Posterior cingulate gyrus (tissue), 11 donors: ENCODE data around the gene GTF3C1.
"Not testable (repeated sequence)": the region's sequence is repeated elsewhere in the genome, so short reads cannot be mapped to it uniquely, and the experiment has no call there.

Experiments
- DNase-seq, 10 donors: peaks; one replicate each; pipeline versions ENCODE4 v3.0.0 to v3.0.0-alpha.2; 2020 to 2021; ENCODE audit warnings: mixed read lengths in 3 of 10
- intact Hi-C: fragments of 100-400 bp; cut with DNase I; formaldehyde crosslinking; loops from one replicate; pipeline ENCODE4 v1.15.1; 2023

Gene GTF3C1

GRCh38 chr16:27433636-27434035, 116.1 kb downstream of the GTF3C1 start:
- intact Hi-C loops: no loop called here
- peak in 2 of 10 donors; percentile 24 to 26 for DNase-seq

GRCh38 chr16:27433191-27433590, 116.5 kb downstream of the GTF3C1 start:
- intact Hi-C loops: not testable (repeated sequence)
- DNase-seq: peak in 2 of 10 donors; percentile 15 to 52

- intact Hi-C loops: no loop called here
- DNase-seq: no peak
These were observed 117.2 kb downstream of the GTF3C1 start for GRCh38 chr16:27432558-27432957.

GRCh38 chr16:27431773-27432532, 117.8 kb downstream of the GTF3C1 start:
- intact Hi-C loops: no loop called here
- peak in 2 of 10 donors; percentile 43 to 60 for DNase-seq

- intact Hi-C loops: no loop called here
- peak in 2 of 10 donors; percentile 55 to 70 for DNase-seq
These were observed 118.7 kb downstream of the GTF3C1 start for GRCh38 chr16:27430923-27431484.

GRCh38 chr16:27430512-27430911, 119.2 kb downstream of the GTF3C1 start:
- peak in 2 of 10 donors; percentile 13 to 41 for DNase-seq
- intact Hi-C loops: no loop called here

- DNase-seq: peak in 2 of 10 donors; percentile 78 to 86
- intact Hi-C loops: no loop called here
These were observed 119.7 kb downstream of the GTF3C1 start for GRCh38 chr16:27429981-27430441.

GRCh38 chr16:27429330-27429871, 120.3 kb downstream of the GTF3C1 start:
- intact Hi-C loops: no loop called here
- no peak for DNase-seq

GRCh38 chr16:27428026-27428785, 121.5 kb downstream of the GTF3C1 start:
- DNase-seq: peak in 1 of 10 donors; percentile 56
- intact Hi-C loops: no loop called here

GRCh38 chr16:27427538-27427937, 122.2 kb downstream of the GTF3C1 start:
- peak in 1 of 10 donors; percentile 38 for DNase-seq
- intact Hi-C loops: no loop called here

GRCh38 chr16:27426423-27427408, 123.0 kb downstream of the GTF3C1 start:
- intact Hi-C loops: no loop called here
- peak in 1 of 10 donors; percentile 89 for DNase-seq

- intact Hi-C loops: no loop called here
- DNase-seq: no peak
These were observed 123.8 kb downstream of the GTF3C1 start for GRCh38 chr16:27425961-27426360.

GRCh38 chr16:27424772-27425498, 124.8 kb downstream of the GTF3C1 start:
- intact Hi-C loops: no loop called here
- DNase-seq: peak in 1 of 10 donors; percentile 48

GRCh38 chr16:27421961-27422740, 127.6 kb downstream of the GTF3C1 start:
- intact Hi-C loops: no loop called here
- no peak for DNase-seq

GRCh38 chr16:27417047-27417671, 132.6 kb downstream of the GTF3C1 start:
- intact Hi-C loops: no loop called here
- no peak for DNase-seq

- intact Hi-C loops: no loop called here
- no peak for DNase-seq
These were observed 134.8 kb downstream of the GTF3C1 start for GRCh38 chr16:27414788-27415431.

GRCh38 chr16:27413956-27414355, 135.8 kb downstream of the GTF3C1 start:
- no peak for DNase-seq
- intact Hi-C loops: no loop called here
